HepG2 (cell line): Measurements from ENCODE around the gene MGAT2. TPM values are rescaled to one million over a fixed set of nuclear protein-coding genes. Genes with fewer than 3 reads are reported as not detected.

Experiments used
- AHR ChIP-seq: IDR thresholded peaks from 2 replicates; pipeline ENCODE4 v1.6.1; 2018; ENCODE audit warnings: missing genetic modification reagents, missing compliant biosample characterization
- ATF2 ChIP-seq: sonication (generic); formaldehyde crosslinking; IDR thresholded peaks from 2 replicates; pipeline ENCODE4 v1.4.0; 2020; ENCODE audit warnings: missing genetic modification reagents
- CC2D1A ChIP-seq: sonication (generic); formaldehyde crosslinking; IDR thresholded peaks from 2 replicates; pipeline ENCODE4 v1.8.1; 2023; ENCODE audit warnings: mild to moderate bottlenecking, missing genetic modification reagents
- CTCF ChIP-seq: sonication (generic); formaldehyde crosslinking; IDR thresholded peaks from 2 replicates; pipeline ENCODE4 v1.5.0; 2020; ENCODE audit warnings: mild to moderate bottlenecking, missing genetic modification reagents, moderate library complexity
- GATA4 ChIP-seq: sonication (generic); IDR thresholded peaks from 2 replicates; pipeline ENCODE4 v1.6.1; 2016; ENCODE audit warnings: antibody characterized with exemption, low read depth, borderline replicate concordance
- NFIC ChIP-seq: IDR thresholded peaks from 2 replicates; pipeline ENCODE4 v1.6.1; 2012; ENCODE audit warnings: mild to moderate bottlenecking, low read length, inconsistent platforms
- PAF1 ChIP-seq: IDR thresholded peaks from 2 replicates; pipeline ENCODE4 v1.6.1; 2016; ENCODE audit warnings: missing genetic modification reagents, missing compliant biosample characterization
- PAXIP1 ChIP-seq: sonication (generic); formaldehyde crosslinking; conservative IDR thresholded peaks from 2 replicates; pipeline ENCODE4 v1.4.0; 2020; ENCODE audit warnings: mild to moderate bottlenecking, missing genetic modification reagents, moderate library complexity
- POLR2A ChIP-seq, 2 experiments: IDR thresholded peaks; 2 replicates each; pipeline ENCODE4 v1.6.1; 2011; ENCODE audit warnings: low read depth in 2 of 2, low read length in 2 of 2, mild to moderate bottlenecking in 1 of 2, moderate library complexity in 1 of 2; ENCODE audit not compliant: insufficient read depth in 1 of 2
- POLR2AphosphoS2 ChIP-seq: IDR thresholded peaks from 2 replicates; pipeline ENCODE4 v1.6.1; 2011; ENCODE audit warnings: low read depth, low read length, improper control_type of control experiment
- POLR2AphosphoS5 ChIP-seq: IDR thresholded peaks from 2 replicates; pipeline ENCODE4 v1.6.1; 2012; ENCODE audit warnings: low read depth, low read length
- POLR2G ChIP-seq: fragments of 200-400 bp; formaldehyde crosslinking; IDR thresholded peaks from 2 replicates; pipeline ENCODE4 v1.6.1; 2018; ENCODE audit warnings: mild to moderate bottlenecking, low read depth, low read length, moderate library complexity
- RBM22 ChIP-seq: fragments of 200-400 bp; formaldehyde crosslinking; optimal IDR thresholded peaks from 2 replicates; pipeline ENCODE3; 2017; ENCODE audit warnings: mild to moderate bottlenecking, low read length, moderate library complexity
- SMAD3 ChIP-seq: sonication (generic); formaldehyde crosslinking; IDR thresholded peaks from 2 replicates; pipeline ENCODE4 v1.4.0; 2020; ENCODE audit warnings: missing genetic modification reagents
- SNAPC4 ChIP-seq: sonication (generic); formaldehyde crosslinking; IDR thresholded peaks from 2 replicates; pipeline ENCODE4 v1.4.0; 2020; ENCODE audit warnings: mild to moderate bottlenecking, missing genetic modification reagents
- TGIF2 ChIP-seq: IDR thresholded peaks from 2 replicates; pipeline ENCODE4 v1.6.1; 2016; ENCODE audit warnings: control low read depth, missing compliant biosample characterization
- ZNF121 ChIP-seq: sonication (generic); formaldehyde crosslinking; IDR thresholded peaks from 2 replicates; pipeline ENCODE4 v1.5.0; 2020; ENCODE audit warnings: mild to moderate bottlenecking, missing genetic modification reagents
- ZNF761 ChIP-seq: sonication (generic); formaldehyde crosslinking; conservative IDR thresholded peaks from 2 replicates; pipeline ENCODE4 v1.4.0; 2020; ENCODE audit warnings: mild to moderate bottlenecking, missing genetic modification reagents
- polyA plus RNA-seq, 8 experiments: library from polyadenylated mRNA; depleted of rRNA in 3 of 8; stranded (reverse) in 7 of 8; unstranded in 1 of 8; fragments of >200 nt; fragmentation: Illumina TruSeq in 4 of 8; extraction: Trizol in 4 of 8; gene quantifications; 2 replicates each; pipeline versions ENCODE4 v1.2.1 to v1.2.3, GENCODE V29; 2011 to 2016; ENCODE audit warnings: low read depth in 4 of 8, missing spikeins in 1 of 8, mixed read lengths in 1 of 8; ENCODE audit not compliant: insufficient read depth in 1 of 8
- total RNA-seq, 5 experiments: library from RNA; depleted of rRNA; stranded (reverse); fragments of >200 nt; fragmentation: Illumina TruSeq; extraction: Trizol; gene quantifications; 2 replicates each; pipeline ENCODE4 v1.2.3, GENCODE V29; 2016; ENCODE audit warnings: low read depth in 1 of 5

Gene MGAT2
- total and polyA plus RNA-seq, 2 of the 13 experiments (the other 11 are each of a cell fraction or from before 2014, with no cell fraction given): 12.9 to 51.9 TPM

GRCh38 chr14:49582113-49582977 is 38.3 kb upstream of the MGAT2 start (continued):
- TF ChIP-seq POLR2A (IDR thresholded peaks at IDR 0.05; ENCODE audit: insufficient read depth in 1 of 2, low read depth in 2 of 2, low read length in 2 of 2) (peak; percentile 57 to 78; a peak in 3 of 4 replicates), RBM22 (peak; percentile 96), POLR2AphosphoS2 (peak; percentile 39; the same call in 1 of the 2 replicates), POLR2AphosphoS5 (peak; percentile 74), ATF2 (CRISPR knock-in tag) (0 out of 2 replicates have a peak, but pooled peaks have one; percentile 17), PAF1 (CRISPR knock-in tag) (peak; percentile 73; the same call in 1 of the 2 replicates), POLR2G (peak; percentile 68), SMAD3 (CRISPR knock-in tag) (no peak), ZNF761 (CRISPR knock-in tag) (no peak), SNAPC4 (no peak), AHR (CRISPR knock-in tag) (no peak), ZNF121 (CRISPR knock-in tag) (peak; percentile 70), NFIC (0 out of 2 replicates have a peak, but pooled peaks have one; percentile 25), GATA4 (no peak), CTCF (CRISPR knock-in tag) (no peak), TGIF2 (CRISPR knock-in tag) (0 out of 2 replicates have a peak, but pooled peaks have one; percentile 15), PAXIP1 (CRISPR knock-in tag) (no peak), CC2D1A (CRISPR knock-in tag) (no peak)
